Measurements from ENCODE around the gene HIPK2. TPM values are rescaled to one million over a fixed set of nuclear protein-coding genes. Genes with fewer than 3 reads are reported as not detected.

Gene HIPK2
- total and polyA plus RNA-seq, 2 donors (not counting 3 experiments of a cell fraction or from before 2014, with no cell fraction given) = 9.0 to 43.8 TPM

DNA sequence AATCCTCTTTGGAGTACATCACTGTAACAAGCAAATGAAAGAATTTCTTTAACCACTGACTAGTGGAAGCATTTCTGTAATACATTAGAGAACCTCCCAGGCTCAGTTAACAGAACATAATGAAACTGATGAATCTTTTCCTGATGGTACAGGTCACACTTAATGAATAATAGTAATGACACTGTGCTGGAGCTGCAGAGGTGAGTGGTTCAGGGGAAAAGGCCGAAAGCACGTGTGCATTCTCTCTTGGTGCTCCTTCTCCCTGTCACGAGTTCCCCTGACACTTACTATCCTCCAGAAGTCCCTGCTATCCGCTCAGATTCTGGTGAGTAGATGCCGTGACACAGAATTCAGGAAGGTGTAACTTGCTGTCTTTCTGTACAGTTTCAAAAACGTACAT, 8.0 kb downstream of the HIPK2 start:
- DNase-seq (ENCODE audit: low read depth, low spot score) = no peak

More for the DNA sequence above, 8.0 kb downstream of the HIPK2 start:
- TF ChIP-seq, protein P1, sequence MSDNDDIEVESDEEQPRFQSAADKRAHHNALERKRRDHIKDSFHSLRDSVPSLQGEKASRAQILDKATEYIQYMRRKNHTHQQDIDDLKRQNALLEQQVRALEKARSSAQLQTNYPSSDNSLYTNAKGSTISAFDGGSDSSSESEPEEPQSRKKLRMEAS (IDR thresholded peaks at IDR 0.05; ENCODE audit: insufficient read depth, insufficient read length) = no peak
- no peak for TF ChIP-seq POLR2AphosphoS5 (IDR thresholded peaks at IDR 0.05; ENCODE audit: insufficient read depth, low read depth, low read length)
- no peak for TF ChIP-seq MYC (IDR thresholded peaks at IDR 0.05; ENCODE audit: low read depth, low read length)
- TF ChIP-seq EZH2 (IDR thresholded peaks at IDR 0.05; ENCODE audit: borderline replicate concordance, low read depth, low read length, severe bottlenecking) = no peak
- TF ChIP-seq FOS (IDR thresholded peaks at IDR 0.05; ENCODE audit: borderline replicate concordance, insufficient read depth, low read length) = no peak
- no peak for TF ChIP-seq POLR2A (IDR thresholded peaks at IDR 0.05; ENCODE audit: low read depth, low read length)
- TF ChIP-seq GATA2 (IDR thresholded peaks at IDR 0.05; ENCODE audit: insufficient read depth, insufficient read length, low read depth, low read length) = no peak
- TF ChIP-seq, protein P2, sequence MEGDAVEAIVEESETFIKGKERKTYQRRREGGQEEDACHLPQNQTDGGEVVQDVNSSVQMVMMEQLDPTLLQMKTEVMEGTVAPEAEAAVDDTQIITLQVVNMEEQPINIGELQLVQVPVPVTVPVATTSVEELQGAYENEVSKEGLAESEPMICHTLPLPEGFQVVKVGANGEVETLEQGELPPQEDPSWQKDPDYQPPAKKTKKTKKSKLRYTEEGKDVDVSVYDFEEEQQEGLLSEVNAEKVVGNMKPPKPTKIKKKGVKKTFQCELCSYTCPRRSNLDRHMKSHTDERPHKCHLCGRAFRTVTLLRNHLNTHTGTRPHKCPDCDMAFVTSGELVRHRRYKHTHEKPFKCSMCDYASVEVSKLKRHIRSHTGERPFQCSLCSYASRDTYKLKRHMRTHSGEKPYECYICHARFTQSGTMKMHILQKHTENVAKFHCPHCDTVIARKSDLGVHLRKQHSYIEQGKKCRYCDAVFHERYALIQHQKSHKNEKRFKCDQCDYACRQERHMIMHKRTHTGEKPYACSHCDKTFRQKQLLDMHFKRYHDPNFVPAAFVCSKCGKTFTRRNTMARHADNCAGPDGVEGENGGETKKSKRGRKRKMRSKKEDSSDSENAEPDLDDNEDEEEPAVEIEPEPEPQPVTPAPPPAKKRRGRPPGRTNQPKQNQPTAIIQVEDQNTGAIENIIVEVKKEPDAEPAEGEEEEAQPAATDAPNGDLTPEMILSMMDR (IDR thresholded peaks at IDR 0.05; ENCODE audit: extremely low read depth in 1 of 2, insufficient read depth in 1 of 2, low read depth in 1 of 2, low read length in 2 of 2) = no peak
- TF ChIP-seq JUN (IDR thresholded peaks at IDR 0.05; ENCODE audit: borderline replicate concordance, insufficient read depth, insufficient read length, low read depth) = no peak
- no peaks in the 10 kb centered on the region for H3K27me3 ChIP-seq (ENCODE audit: control insufficient read depth in 2 of 2, insufficient read depth in 2 of 2, low read length in 2 of 2)
- no peak overlapping the region for H3K4me3 ChIP-seq (replicated peaks in 1 of 3; ENCODE audit: insufficient read depth in 1 of 3, low read depth in 1 of 3, low read length in 3 of 3)
- no peaks in the 10 kb centered on the region for H3K9me3 ChIP-seq (replicated peaks; ENCODE audit: control insufficient read depth, insufficient read depth, low read length)
- peaks cover 0 to 2% of the 10 kb centered on the region in 2 experiments for H3K36me3 ChIP-seq (ENCODE audit: control insufficient read depth in 2 of 2, extremely low read depth in 1 of 2, insufficient read depth in 2 of 2, low read length in 2 of 2)
- dilution Hi-C loops (cut with MboI; ENCODE audit: extremely low pct_ligation_motif_present, low sequenced_read_pairs) (no loop called here), intact Hi-C loops (cut with micrococcal nuclease) (no loop called here)
- H2AFZ ChIP-seq (ENCODE audit: low read depth, low read length) = no peak overlapping the region
- no peak overlapping the region for H3K4me2 ChIP-seq (ENCODE audit: insufficient read depth, low read length)
- CTCF ChIA-PET = interaction anchor here (1.1 to 3.3 kb wide), 2 partner anchors 24 to 124 kb away, joined by 3 to 23 read pairs; no protein-coding TSS in a partner anchor
- peaks cover 100% of the 10 kb centered on the region for H3K79me2 ChIP-seq (ENCODE audit: control insufficient read depth, insufficient read depth, low read length)
- H3K27ac ChIP-seq (ENCODE audit: insufficient read depth, low read depth, low read length) = no peak overlapping the region
- POLR2A ChIA-PET = no interaction called here
- no TSS peak for BruUV-seq (replicated peaks)
- no peaks in the 10 kb centered on the region for H3K9me1 ChIP-seq (replicated peaks; ENCODE audit: control insufficient read depth, extremely low read depth, insufficient read depth, low read length)
- no peak for FAIRE-seq
- no peaks in the 10 kb centered on the region for H4K20me1 ChIP-seq (replicated peaks; ENCODE audit: control insufficient read depth, extremely low read depth, insufficient read depth, low read length)
- H3K4me1 ChIP-seq (ENCODE audit: control insufficient read depth, extremely low read depth, insufficient read depth, low read length) = peaks cover 21% of the 10 kb centered on the region
- no peak overlapping the region for H3K9ac ChIP-seq (replicated peaks; ENCODE audit: extremely low read depth, insufficient read depth, low read length)

Measured in endothelial cell of umbilical vein (primary cell).